CD4-positive, alpha-beta T cell (primary cell): ENCODE data around the gene FAM124B. TPM values are rescaled to one million over a fixed set of nuclear protein-coding genes. Genes with fewer than 3 reads are reported as not detected.

ENCODE experiments used
- ATAC-seq: fragments of 200-7000 bp; cut with Tn5 transposase; one replicate; pipeline ENCODE4 v1.10.0; 2022; ENCODE audit warnings: mild to moderate bottlenecking; ENCODE audit not compliant: poor library complexity
- CTCF ChIA-PET: fragments of 350-600 bp; sonication (Branson Sonifier 250); formaldehyde crosslinking; loops from one replicate; lab custom pipeline; 2021; ENCODE audit warnings: antibody characterized with exemption, inconsistent platforms; lab: Charles Lee
- POLR2A ChIA-PET: fragments of 350-600 bp; sonication (Branson Sonifier 250); formaldehyde crosslinking; loops from one replicate; lab custom pipeline; 2021; ENCODE audit warnings: antibody characterized with exemption, inconsistent platforms; lab: Charles Lee
- DNase-seq, 14 experiments: peaks; one replicate each; pipeline ENCODE4 v3.0.0-alpha.2; 2013 to 2020; ENCODE audit warnings: mixed read lengths in 2 of 14
- H3K27ac ChIP-seq, 2 donors: one replicate each; pipeline versions ENCODE4 v1.5.1 to v1.7.0; 2013; ENCODE audit warnings: low read length in 2 of 2, low read depth in 1 of 2, mild to moderate bottlenecking in 1 of 2
- H3K27me3 ChIP-seq, 2 experiments: 1 replicate in 1 of 2; 2 replicates in 1 of 2; pipeline versions ENCODE4 v1.6.1 to v1.7.0; 2013; ENCODE audit warnings: low read length in 2 of 2, control low read depth in 1 of 2, mild to moderate bottlenecking in 1 of 2, moderate library complexity in 1 of 2; ENCODE audit not compliant: insufficient read depth in 2 of 2, control insufficient read depth in 1 of 2
- H3K36me3 ChIP-seq: one replicate; pipeline ENCODE4 v1.6.1; 2013; ENCODE audit warnings: low read length, control low read depth; ENCODE audit not compliant: insufficient read depth
- H3K4me1 ChIP-seq: one replicate; pipeline ENCODE4 v1.6.1; 2013; ENCODE audit warnings: low read length, control low read depth; ENCODE audit not compliant: insufficient read depth
- H3K4me3 ChIP-seq: one replicate; pipeline ENCODE4 v1.5.1; 2013; ENCODE audit warnings: mild to moderate bottlenecking, low read length, moderate library complexity
- H3K9me3 ChIP-seq, 2 experiments: 1 replicate in 1 of 2; 2 replicates in 1 of 2; pipeline versions ENCODE4 v1.6.1 to v1.7.0; 2013; ENCODE audit warnings: low read length in 2 of 2, mild to moderate bottlenecking in 2 of 2, control low read depth in 1 of 2, moderate library complexity in 1 of 2; ENCODE audit not compliant: control insufficient read depth in 1 of 2, insufficient read depth in 1 of 2
- H3K27ac Mint-ChIP-seq: one replicate; pipeline ENCODE4 v1.8.0; 2020; ENCODE audit warnings: mixed read lengths
- H3K27me3 Mint-ChIP-seq: one replicate; pipeline ENCODE4 v1.8.0; 2021; ENCODE audit warnings: mixed read lengths
- H3K36me3 Mint-ChIP-seq: one replicate; pipeline ENCODE4 v1.8.0; 2021; ENCODE audit warnings: low read depth, mixed read lengths
- H3K4me1 Mint-ChIP-seq: one replicate; pipeline ENCODE4 v1.8.0; 2021; ENCODE audit warnings: low read depth, mixed read lengths
- H3K4me3 Mint-ChIP-seq: one replicate; pipeline ENCODE4 v1.8.0; 2020; ENCODE audit warnings: mild to moderate bottlenecking, mixed read lengths
- H3K9me3 Mint-ChIP-seq: one replicate; pipeline ENCODE4 v1.8.0; 2020; ENCODE audit warnings: mixed read lengths
- intact Hi-C, 2 experiments: fragments of 100-400 bp; cut with DNase I in 1 of 2; cut with micrococcal nuclease in 1 of 2; formaldehyde crosslinking; loops; one replicate each; pipeline versions ENCODE4 v1.15.1 to v1.9.0; 2023 to 2025; cut with DNase I, micrococcal nuclease
- total RNA-seq, 174 experiments: library from RNA in 2 of 174; stranded (reverse) in 2 of 174; gene quantifications; one replicate each; pipeline ENCODE4 v1.2.3 and lab custom pipeline; 2021 to 2026
- TF ChIP-seq, protein P1 (sequence below): fragments of 200-600 bp; IDR thresholded peaks from one replicate; pipeline ENCODE4 v1.8.0; 2022; ENCODE audit warnings: antibody characterized with exemption, mild to moderate bottlenecking

Gene FAM124B
- total RNA-seq, 2 experiments from 2014 or later: 1.1 to 1.3 TPM

- POLR2A ChIA-PET: interaction anchor here (0.8 kb wide), 1 partner anchor 226 kb away, joined by 3 read pairs; the partner anchor contains the start of gene CUL3
- ATAC-seq: no peak
- CTCF ChIA-PET: no interaction called here
Measured at GRCh38 chr2:224359569-224359968, 42.3 kb downstream of the FAM124B start.

GRCh38 chr2:224357098-224357901 is 44.6 kb downstream of the FAM124B start:
- CTCF ChIA-PET: interaction anchor here (1.1 kb wide), 1 partner anchor 290 kb away, joined by 3 read pairs; no protein-coding TSS in a partner anchor
- POLR2A ChIA-PET: no interaction called here
- H3K27ac Mint-ChIP-seq: no peak overlapping the region

More at GRCh38 chr2:224359569-224359968, 42.3 kb downstream of the FAM124B start:
- intact Hi-C loops: loop anchor here (5.0 kb wide), 2 partner anchors 88 to 1303 kb away; no protein-coding TSS in a partner anchor
- DNase-seq: no peak
- Mint-ChIP-seq H3K27me3 (peaks cover 2% of the 10 kb centered on the region), H3K36me3 (no peaks in the 10 kb centered on the region), H3K27ac (no peak overlapping the region), H3K4me1 (no peaks in the 10 kb centered on the region), H3K4me3 (no peak overlapping the region), H3K9me3 (no peaks in the 10 kb centered on the region)
- H3K36me3 ChIP-seq: no peaks in the 10 kb centered on the region
- H3K27ac ChIP-seq: no peak overlapping the region
- no peaks in the 10 kb centered on the region for H3K27me3 ChIP-seq
- H3K4me1 ChIP-seq: no peaks in the 10 kb centered on the region
- no peaks in the 10 kb centered on the region for H3K9me3 ChIP-seq
- no peak overlapping the region for H3K4me3 ChIP-seq
- TF ChIP-seq, protein P1, sequence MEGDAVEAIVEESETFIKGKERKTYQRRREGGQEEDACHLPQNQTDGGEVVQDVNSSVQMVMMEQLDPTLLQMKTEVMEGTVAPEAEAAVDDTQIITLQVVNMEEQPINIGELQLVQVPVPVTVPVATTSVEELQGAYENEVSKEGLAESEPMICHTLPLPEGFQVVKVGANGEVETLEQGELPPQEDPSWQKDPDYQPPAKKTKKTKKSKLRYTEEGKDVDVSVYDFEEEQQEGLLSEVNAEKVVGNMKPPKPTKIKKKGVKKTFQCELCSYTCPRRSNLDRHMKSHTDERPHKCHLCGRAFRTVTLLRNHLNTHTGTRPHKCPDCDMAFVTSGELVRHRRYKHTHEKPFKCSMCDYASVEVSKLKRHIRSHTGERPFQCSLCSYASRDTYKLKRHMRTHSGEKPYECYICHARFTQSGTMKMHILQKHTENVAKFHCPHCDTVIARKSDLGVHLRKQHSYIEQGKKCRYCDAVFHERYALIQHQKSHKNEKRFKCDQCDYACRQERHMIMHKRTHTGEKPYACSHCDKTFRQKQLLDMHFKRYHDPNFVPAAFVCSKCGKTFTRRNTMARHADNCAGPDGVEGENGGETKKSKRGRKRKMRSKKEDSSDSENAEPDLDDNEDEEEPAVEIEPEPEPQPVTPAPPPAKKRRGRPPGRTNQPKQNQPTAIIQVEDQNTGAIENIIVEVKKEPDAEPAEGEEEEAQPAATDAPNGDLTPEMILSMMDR: no peak

DNA sequence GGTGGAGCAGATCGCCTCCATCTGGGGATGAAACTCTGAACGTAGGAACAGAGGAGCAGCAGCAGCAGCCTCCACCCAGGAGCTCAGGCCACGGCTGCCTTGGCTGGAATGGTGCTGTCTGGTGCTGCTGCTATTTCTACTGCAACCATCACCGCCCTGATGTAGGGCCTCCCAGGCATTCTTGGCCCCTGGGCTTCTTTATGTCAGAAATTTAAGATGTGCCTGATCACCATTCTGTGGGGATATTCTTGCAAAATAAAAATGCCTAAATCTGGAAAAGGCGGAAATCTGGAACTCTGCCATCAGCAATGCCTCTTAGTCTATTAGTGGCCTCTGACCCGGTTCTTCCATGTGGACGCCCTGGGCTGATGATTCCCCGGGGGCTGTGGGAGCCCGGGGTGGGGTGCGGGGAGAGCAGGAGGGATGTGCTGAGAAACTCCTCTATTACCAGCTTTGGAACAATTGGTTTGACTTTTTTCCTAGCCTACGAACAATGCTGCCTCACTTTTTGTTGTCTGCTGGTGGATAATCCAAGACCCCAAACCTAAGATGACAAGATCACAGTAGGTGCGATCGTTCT is 47.2 kb downstream of the FAM124B start:
- Mint-ChIP-seq H3K27me3 (peaks cover 20% of the 10 kb centered on the region), H3K36me3 (no peaks in the 10 kb centered on the region), H3K27ac (no peak overlapping the region), H3K4me3 (no peak overlapping the region), H3K9me3 (no peaks in the 10 kb centered on the region), H3K4me1 (no peaks in the 10 kb centered on the region)
- H3K9me3 ChIP-seq: no peaks in the 10 kb centered on the region
- no peaks in the 10 kb centered on the region for H3K27me3 ChIP-seq
- H3K4me1 ChIP-seq: no peaks in the 10 kb centered on the region
- POLR2A ChIA-PET: interaction anchor here (0.6 to 0.7 kb wide), 2 partner anchors 1132 to 1356 kb away, joined by 3 read pairs; no protein-coding TSS in a partner anchor
- CTCF ChIA-PET: no interaction called here
- H3K4me3 ChIP-seq: no peak overlapping the region
- TF ChIP-seq, protein P1: no peak
- intact Hi-C loops: loop anchor here (5.0 kb wide), 2 partner anchors 93 to 1308 kb away; no protein-coding TSS in a partner anchor
- no peaks in the 10 kb centered on the region for H3K36me3 ChIP-seq
- H3K27ac ChIP-seq: no peak overlapping the region
- no peak for ATAC-seq
- DNase-seq: no peak

More at GRCh38 chr2:224357098-224357901, 44.6 kb downstream of the FAM124B start:
- Histone ChIP-seq H3K4me1 (no peaks in the 10 kb centered on the region), H3K36me3 (no peaks in the 10 kb centered on the region), H3K9me3 (no peaks in the 10 kb centered on the region), H3K27ac (no peak overlapping the region), H3K4me3 (no peak overlapping the region), H3K27me3 (no peaks in the 10 kb centered on the region)
- intact Hi-C loops: loop anchor here (1.0 to 5.0 kb wide), 6 partner anchors 90 to 1305 kb away; no protein-coding TSS in a partner anchor
- Mint-ChIP-seq H3K27me3 (peaks cover 12% of the 10 kb centered on the region), H3K4me1 (no peaks in the 10 kb centered on the region), H3K9me3 (no peaks in the 10 kb centered on the region), H3K36me3 (no peaks in the 10 kb centered on the region), H3K4me3 (no peak overlapping the region)
- ATAC-seq (peak; percentile 83), DNase-seq (peak; percentile 6 to 81 (median 42))
- TF ChIP-seq, protein P1: peak; percentile 93
